GM19463 (cell line): Measurements from ENCODE around the gene TSPAN18.

Experiments
- ATAC-seq: cut with Tn5 transposase; IDR thresholded peaks from one replicate; pipeline ENCODE4 v1.9.1; 2021; ENCODE audit warnings: mild to moderate bottlenecking, moderate library complexity; ENCODE audit not compliant: unreplicated experiment

TSPAN18 gene

DNA sequence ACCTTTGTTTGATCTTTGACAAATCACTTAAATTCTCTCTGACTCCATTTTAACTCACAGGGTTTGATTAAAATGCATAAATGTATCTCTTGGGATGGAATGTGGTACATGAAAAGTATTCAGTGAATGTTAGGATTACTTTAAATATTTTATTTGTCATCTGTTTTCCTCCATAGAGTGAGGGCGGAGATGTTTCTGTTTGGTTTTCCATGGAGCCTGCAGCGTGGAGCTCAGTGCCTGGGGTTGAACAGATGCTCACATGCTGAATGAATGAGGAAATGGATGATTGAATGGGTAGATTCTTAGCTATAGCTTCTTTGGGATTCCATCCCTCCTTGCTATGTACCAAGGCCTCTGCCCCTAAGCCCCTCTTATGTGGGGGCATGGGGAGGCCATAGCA, 10.0 kb downstream of the TSPAN18 start:
- ATAC-seq: no peak

DNA sequence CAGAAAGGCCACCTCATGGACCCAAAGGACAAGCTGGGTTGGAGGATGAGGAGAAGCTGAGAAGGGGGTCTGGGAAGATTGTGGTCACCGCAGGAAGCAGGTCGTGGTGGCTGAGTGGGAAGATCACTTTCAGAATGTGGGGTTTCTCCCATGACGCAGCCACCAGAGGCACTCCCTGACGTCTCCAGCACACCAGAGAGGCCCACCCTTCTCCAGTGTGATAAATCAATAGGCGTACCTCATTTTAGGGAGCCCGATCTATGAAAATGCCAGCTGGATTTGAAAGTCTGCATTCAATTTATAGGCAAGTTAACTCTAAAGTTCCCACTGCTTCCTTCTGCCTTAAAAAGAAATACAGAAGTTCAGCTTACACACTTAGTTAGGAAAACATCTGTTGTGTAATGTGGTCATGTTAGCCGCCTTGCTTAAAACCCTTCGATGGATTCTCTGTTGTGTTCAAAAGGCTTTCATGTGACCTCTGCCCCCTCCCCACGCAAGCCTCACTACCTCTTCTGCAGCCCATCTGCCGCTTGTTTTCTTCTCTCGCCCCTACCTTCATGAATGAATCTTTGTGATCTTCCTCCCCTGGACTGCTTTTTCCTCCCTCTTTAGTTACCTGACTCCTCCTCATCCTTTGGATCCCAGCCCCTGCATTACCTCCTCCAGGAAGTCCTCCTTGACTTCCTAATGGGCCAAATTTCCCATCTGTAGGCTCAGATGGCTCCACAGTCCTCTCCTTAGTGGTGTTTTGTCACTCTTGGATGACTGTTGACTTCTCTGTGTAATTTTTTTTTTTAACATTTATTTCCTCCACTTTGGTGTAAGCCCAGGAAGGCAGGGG, 10.7 kb downstream of the TSPAN18 start:
- no peak for ATAC-seq

DNA sequence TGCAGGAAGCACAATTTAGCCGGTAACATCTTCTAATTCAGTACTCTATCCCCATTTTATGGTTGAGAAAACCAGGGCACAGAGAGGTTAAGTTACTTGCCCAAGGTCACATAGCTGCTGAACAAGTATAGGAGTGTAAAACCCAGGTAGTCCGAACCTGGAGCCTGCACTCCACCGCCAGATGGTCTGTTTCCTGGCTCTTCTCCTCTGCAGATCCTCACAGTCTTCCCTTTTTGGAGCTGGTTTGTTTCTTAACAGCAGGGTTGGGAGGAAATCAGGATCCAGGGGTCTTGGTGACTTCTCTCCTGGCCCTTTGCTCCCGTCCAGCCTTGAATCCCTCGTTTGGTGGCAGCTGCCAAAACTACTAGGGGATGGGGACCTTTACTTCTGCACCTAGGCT, 12.0 kb downstream of the TSPAN18 start:
- ATAC-seq: no peak

DNA sequence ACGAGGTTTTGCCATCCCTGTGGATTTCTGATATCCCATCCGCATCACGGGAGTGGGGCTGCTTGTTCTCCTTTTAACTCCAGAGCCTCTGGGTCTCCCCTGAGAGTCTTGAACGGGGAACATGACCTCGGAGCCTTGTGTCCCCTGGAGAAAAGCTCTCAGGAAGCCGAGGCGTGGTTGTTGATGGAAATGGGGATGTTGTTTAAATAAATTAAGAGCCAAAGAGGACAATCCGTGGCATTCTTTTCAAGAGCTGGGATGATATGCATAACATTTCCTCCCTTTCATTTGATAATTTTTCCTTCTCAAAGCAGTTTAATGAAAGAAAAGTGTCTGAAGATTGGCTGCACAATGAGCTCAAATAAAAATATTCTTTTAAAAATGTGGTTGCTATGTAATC, 14.2 kb downstream of the TSPAN18 start:
- no peak for ATAC-seq

DNA sequence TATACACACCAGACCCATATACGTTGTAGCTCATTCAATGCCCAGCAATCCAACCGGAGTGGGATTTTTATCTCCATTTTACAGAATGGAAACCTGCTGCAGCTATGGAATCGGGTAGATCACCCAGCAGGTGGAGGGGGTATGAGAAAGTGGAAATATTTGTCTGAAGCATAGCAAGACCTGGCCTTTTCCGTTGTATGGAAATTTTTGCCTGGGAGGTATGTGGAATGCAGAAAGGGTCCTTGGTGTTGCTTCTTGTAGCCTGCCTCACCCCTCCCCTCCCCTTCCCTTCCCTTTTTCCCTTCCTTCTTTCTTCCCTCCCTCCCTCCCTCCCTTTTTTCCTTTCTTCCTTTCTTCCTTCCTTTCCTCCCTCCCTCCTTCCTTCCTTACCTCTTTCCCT, 15.2 kb downstream of the TSPAN18 start:
- ATAC-seq: no peak

DNA sequence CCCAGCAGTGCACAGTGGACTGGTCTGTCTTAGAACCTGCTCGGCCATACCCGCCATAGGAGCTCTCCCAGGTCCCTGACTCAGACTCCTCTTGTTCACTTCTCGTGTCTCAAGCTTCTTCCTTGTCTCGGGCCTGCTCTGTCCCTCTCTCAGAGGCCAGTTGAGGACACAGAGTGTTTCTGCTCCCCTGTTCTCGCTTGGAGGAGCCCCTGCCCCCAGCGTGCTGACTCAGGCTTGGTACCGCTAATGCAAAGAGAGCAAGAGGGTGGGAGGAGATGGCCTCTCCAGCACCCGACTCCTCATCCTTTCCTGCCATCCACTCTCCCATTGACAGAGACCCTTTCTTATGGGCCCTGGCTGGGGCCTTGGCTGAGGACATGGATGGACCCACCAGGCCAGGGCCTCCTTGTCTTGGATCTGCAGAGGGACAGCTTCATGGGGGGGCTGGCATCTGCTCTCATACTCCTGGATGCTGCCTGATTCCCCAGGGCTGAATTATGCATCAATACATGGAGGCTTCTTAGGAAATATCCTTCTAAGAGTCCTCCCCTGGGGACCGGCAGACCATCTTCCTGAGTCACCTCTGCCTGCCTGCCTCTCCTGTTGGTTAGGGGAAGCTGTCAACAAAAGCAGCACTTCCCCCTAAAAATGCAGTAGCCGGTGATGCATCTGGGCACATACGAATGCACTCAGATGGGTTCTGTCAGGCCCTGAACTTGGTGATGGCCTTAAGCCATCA, 15.9 kb downstream of the TSPAN18 start:
- no peak for ATAC-seq

DNA sequence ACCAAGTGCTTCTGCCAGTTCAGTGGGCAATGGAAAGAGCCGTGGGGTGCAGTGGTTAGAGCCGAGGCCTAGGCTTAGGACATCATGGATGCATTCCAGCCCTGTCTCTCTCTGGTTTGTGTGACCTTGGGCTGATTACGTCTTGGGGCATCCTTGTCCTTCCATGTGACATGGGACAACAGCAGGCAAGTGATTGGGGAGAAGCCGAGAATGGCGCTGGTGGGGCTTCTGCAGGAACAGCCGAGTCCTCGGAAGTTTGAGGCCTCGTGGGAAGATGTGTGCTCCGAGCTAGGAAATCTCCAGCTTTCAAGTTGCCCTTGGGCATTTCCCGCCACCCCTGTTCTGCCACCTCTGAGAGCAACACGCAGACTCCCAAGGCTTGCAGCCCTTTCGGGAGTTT, 16.6 kb downstream of the TSPAN18 start:
- ATAC-seq: no peak

DNA sequence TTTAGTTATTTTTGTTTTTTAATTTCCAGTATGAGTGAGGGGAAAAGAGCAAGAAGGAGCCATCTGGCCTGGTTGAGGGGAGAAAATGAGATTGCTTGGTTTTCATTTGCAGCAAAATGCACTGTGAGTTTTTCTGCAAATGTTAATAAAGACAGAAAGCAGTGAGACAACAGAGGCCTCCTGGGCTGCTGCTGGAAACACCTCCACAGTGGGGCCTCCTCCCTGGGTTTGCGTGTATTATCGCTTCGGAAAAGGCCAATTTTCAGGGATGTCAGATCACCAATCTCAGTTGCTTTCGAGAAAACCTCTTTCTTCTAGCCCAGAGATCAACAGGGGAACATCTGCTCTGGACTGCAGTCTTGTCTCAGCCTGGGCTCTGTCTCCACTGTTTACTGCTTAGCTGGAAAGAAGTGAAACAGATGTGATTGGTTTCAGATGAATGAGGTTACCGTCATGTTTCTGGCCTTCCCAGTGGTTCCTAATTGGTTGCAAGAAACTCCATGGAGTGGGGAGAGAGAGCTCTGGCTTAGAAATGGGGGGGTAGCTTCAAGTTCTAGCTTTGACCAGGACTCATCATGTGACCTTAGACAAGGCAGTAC, 17.3 kb downstream of the TSPAN18 start:
- ATAC-seq: no peak

DNA sequence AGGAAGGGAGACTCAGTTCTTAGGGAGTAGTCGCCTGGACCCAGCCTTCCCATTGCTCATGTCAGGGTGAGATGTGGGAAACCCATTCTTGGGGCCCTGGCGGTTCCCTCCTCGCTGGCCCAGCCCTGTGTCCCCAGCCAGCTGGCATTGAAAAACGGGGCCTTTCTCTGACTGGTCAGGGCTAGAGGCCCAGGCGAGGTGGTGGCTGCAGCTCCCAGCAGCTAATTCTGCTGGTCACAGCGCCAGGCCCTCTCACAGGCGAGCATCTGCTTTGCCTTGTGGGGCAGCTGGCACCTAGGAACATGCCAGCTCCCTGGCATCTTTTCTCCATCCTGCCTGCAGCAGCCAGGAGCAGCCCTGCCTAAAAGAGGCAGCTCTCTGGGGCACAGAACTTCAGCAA, 20.1 kb downstream of the TSPAN18 start:
- ATAC-seq: no peak

DNA sequence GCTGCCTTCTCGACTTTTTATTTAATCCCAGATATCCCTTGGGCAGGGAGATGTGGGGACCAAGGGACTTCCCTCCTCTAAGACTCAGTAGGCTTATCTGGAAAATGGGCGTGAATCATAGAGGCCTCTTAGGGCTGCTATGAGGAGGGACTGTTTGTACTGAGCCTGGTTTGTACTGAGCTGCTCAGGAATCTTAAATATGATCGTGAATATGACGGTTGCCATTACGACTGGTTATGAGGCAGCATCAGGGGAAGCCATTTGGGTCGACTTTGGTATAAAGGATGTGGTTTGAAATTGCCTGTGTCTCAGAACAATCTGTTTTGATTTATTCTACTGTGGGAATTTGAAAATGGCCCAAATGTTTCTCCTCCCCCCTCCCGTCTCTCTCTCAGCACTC, 20.6 kb downstream of the TSPAN18 start:
- ATAC-seq: no peak

DNA sequence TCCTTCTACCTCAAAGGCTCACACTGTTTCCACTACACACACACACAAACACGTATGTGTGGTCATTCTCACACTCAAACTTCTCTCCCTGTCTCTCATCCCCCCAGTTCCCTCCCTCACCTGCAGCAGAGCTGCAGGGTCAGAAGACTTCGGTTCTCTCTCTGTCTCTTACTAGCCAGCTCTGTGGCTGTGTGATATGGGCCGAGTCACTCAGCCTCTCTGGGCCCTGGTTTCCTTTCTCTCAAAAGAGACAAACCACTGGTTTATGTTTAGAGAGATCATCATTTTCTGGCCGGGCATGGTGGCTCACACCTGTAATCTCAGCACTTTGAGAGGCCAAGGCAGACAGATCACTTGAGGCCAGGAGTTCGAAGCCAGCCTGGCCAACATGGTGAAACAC, 21.1 kb downstream of the TSPAN18 start:
- no peak for ATAC-seq

DNA sequence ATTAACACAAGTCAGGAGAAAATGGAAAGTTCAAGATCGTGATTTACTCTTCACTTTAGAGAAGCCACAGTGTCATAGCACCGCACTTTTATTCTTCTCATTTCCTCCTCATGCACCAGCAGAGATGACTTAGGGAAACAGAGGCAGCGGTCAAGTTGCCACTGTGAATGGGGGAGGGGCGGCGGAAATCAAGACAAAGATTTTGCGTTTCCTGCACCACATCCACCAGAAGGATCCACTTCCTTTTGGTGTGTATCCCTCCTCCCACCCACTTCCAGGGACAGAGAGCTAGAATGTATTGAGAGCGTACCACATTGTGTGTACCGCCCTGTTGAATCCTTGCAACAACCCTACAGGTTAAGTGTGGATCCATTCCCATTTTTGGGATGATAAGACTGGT, 21.8 kb downstream of the TSPAN18 start:
- ATAC-seq: no peak

DNA sequence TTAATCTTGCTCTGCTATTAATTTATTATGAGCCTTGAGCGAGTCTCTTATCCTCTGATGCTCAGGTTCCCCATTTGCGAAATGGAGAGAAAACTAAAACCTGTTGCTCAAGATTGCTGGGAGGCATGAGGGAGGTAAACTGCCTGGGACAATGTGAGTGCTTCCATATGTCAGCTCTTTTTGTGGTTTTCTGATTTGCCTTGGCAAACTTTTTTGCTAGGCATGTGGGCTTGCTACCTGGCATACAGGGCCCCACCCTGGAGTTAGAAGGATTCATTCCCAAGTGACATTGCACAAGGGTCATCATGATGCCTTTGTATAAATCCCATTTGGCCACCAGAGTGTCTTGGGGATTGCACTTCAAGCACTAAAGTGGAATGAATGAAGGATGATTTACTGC, 22.4 kb downstream of the TSPAN18 start:
- ATAC-seq: no peak

DNA sequence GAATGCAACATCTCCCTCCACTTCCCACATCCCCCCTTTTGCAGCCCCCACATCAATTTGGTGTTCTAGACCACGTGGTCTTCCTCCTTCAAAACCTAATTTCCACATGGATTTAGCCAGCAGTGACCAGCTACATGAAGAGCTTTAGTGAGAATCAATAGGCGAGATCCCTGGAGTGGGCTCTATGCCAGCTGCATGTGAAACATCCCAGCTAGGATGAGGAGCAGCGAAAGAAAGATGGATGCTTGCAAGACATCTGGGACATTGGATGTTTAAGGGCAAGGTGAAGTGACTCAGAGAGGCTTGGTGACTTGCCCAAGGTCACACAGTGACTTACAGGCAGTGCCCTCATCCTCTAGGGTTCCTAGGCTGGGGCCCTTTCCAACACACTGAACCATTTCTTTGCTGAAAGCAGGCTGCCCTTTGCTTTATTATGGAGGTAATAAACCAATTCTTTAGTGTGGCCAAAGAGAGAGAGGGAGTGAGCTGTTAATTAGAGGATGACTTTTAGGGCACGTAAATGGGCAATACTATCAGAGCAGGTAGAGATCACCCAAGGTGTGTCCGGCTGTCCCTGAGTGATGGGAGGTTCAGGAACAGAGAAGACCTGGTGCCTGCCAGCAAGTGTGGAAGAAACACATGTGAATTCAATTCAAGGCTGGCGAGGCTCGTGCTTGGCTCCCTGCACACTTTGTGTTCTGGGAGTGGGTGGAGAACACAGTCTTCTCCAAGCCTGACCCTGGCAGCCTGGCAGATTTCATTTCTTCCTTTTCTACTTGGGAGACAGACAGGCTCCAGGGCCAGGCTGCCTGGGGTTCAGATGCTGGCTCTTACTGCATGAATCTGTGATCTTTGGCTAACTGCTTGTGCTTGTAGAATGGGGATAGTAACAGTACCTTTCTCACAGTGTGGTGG, 24.0 kb downstream of the TSPAN18 start:
- no peak for ATAC-seq

DNA sequence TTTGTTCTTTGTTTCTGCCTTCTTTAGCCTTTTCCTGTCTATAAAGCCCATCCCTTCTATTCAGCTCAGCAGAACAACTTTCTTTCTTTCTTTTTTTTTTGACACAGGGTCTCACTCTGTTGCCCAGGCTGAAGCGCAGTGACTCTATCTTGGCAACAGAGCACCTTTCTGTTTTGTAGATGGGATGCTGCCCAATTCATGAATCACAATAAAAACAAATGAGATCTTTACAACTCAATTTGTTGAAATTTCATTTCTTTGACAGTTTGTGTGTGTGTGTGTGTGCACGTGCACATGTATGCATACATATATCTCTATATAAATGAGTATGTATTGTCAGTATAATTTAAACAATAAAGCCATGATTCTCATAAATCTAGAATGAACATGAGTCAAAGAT, 25.5 kb downstream of the TSPAN18 start:
- ATAC-seq: no peak

DNA sequence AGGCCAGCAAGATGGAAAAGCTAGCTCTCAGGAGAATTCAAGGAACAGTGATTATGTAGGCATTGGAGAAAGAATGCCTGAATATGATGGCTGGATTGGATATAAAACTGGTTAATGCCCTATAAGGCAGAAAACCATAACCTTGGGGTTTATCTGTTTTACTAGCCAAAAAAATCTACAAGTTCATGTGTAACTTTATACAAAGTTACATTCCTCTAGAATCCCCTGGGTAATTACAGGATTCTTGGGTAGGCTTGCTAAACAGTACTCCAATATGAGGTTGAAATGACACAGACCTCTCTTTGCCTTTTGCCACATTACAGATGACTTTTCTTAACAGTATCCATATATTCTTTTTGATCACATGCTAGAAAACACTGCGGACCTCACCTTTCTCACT, 26.0 kb downstream of the TSPAN18 start:
- ATAC-seq: no peak

DNA sequence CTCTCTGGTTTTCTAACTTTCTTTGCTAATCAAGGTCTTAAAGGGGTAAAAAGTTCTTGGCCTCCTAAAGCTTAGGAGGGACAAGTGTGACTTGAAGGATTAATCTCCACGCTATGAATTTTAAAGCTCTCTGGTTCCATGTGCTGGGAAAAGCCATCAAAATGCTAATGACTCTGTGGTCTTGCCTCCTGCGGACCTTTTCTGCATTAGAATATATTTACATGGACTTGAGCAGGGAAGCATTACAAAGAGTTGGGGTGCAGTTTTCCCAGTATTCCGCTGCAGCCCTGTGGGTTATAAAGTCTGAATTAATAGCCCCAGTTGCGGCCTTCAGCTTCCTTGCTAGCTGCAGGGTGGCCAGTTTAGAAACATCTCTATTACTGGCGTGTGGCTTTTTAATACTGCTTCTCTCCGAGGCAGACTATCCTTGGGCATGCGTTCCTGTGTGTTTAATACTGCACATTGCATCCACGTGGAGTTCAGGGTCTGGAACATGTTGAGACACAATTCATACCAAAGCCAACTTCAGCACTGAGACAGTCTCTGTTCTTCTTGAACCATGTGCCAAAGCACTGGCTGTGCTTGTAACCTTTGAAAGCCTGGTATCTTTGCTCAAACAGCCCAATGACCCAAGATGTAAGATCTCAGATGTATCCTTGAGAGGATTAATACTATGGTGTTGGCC, 27.3 kb downstream of the TSPAN18 start:
- no peak for ATAC-seq

DNA sequence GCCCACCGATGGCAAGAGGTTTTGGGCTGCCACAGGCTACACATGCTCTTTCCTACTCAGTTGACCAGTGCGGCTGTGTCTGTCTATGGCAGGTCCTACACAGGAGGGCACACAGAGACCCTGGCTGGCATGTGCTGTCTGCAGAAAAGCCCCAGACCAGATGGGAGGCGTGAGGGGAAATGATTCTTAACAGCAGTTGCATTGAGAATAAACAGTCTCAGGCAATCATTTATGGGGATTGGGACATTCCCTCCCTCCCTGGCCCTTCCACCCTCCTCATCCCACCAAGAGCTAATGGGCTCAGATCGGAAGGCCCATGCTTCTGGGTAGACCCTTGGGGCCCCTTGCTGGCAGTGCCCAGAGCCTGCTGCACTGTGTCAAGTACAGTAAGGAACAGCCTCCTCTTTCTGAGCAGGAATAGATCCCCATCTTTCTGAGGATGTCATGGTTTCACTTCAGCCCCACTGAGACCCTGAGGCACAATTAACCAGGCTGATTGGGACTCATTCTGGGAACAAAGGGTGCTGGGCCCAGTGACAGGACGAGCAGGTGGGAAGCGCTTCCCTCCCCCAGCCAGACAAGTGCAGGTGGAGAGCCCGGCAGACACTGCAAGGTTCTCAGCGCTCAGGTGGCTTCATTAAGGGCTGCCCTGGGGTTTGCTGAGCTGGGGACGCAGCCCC, 28.3 kb downstream of the TSPAN18 start:
- ATAC-seq: no peak

DNA sequence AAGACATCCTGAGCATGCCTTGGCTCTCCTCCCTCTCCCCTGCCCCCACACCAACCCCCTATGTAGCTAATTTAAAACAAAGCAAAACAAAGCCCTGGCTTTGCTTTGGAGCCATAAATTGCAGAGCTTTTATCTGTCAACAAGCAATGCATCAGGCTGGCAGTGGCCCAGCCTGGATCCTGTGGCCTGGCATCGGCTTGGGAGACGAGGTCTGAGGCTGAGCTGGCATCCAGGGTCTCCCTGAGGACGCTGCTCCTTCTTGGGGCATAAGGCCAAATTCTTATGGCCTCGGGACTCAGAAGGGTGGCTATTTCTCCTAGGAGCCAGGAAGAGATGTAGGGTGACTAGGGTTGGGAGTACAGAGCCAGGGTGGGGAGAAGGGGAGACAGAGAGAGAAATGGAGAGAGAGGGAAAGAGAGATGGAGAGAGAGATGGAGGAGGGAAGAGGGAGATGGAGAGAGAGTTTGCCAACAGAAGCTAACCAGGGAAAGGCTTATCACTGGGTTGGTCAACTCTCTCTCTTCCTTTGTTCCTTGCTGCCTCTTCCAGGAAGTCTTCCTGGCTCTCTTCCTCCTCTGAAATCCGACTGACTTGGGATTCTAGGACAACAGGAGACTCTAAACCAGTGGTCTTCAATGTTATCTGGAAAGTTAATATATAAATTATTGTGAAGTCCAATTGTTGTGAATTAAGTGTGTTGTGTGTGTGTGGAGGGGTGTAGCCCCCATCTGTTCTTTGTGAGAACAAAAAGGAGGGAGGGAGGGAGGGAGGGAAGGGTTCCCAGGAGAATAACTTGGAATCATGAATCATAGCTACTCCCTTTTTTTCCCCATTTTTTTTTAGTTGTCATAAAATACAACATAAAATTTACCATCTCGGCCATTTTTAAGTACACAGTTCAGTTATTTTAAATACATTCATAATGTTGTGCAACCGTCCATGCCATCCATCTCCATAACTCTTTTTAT, 29.1 kb downstream of the TSPAN18 start:
- ATAC-seq: no peak
